AG04450 (cell line): ENCODE data around the gene CCDC51. TPM values are rescaled to one million over a fixed set of nuclear protein-coding genes. Genes with fewer than 3 reads are reported as not detected.

ENCODE experiments used
- CTCF ChIA-PET: fragments of 300-600, 350-600 bp; formaldehyde crosslinking; extraction: SDS; loops from one replicate; lab custom pipeline; 2022; ENCODE audit warnings: antibody characterized with exemption, inconsistent platforms; lab: Charles Lee
- POLR2A ChIA-PET: fragments of 350-600 bp; formaldehyde crosslinking; extraction: SDS; loops from one replicate; lab custom pipeline; 2021; ENCODE audit warnings: antibody characterized with exemption, inconsistent platforms; lab: Yijun Ruan, JAX
- DNase-seq: peaks from one replicate; pipeline ENCODE4 v3.0.0-alpha.2; 2011; ENCODE audit warnings: low read depth, low spot score
- H3K27ac ChIP-seq: one replicate; pipeline ENCODE4 v1.5.1; 2012; ENCODE audit warnings: low read depth, low read length, control low read depth
- H3K27me3 ChIP-seq: one replicate; pipeline ENCODE4 v1.6.0; 2012; ENCODE audit warnings: low read length; ENCODE audit not compliant: control insufficient read depth, insufficient read depth
- H3K4me3 ChIP-seq: 2 replicates; pipeline ENCODE4 v1.5.1; 2011; ENCODE audit warnings: mild to moderate bottlenecking, low read depth, low read length, control low read depth
- H3K9me3 ChIP-seq: 2 replicates; pipeline ENCODE4 v1.5.1; 2012; ENCODE audit warnings: low read length; ENCODE audit not compliant: control insufficient read depth, insufficient read depth
- polyA plus RNA-seq: library from polyadenylated mRNA; depleted of rRNA; stranded (reverse); fragments of >200 nt; gene quantifications from 2 replicates; pipeline ENCODE4 v1.2.3, GENCODE V29; 2011
- TF ChIP-seq, protein P1 (sequence below): IDR thresholded peaks from 2 replicates; pipeline ENCODE4 v1.5.1; 2011; ENCODE audit warnings: low read depth, low read length, control low read depth, inconsistent platforms

The CCDC51 gene
- polyA plus RNA-seq, 1 experiment: 9.5 TPM

DNA sequence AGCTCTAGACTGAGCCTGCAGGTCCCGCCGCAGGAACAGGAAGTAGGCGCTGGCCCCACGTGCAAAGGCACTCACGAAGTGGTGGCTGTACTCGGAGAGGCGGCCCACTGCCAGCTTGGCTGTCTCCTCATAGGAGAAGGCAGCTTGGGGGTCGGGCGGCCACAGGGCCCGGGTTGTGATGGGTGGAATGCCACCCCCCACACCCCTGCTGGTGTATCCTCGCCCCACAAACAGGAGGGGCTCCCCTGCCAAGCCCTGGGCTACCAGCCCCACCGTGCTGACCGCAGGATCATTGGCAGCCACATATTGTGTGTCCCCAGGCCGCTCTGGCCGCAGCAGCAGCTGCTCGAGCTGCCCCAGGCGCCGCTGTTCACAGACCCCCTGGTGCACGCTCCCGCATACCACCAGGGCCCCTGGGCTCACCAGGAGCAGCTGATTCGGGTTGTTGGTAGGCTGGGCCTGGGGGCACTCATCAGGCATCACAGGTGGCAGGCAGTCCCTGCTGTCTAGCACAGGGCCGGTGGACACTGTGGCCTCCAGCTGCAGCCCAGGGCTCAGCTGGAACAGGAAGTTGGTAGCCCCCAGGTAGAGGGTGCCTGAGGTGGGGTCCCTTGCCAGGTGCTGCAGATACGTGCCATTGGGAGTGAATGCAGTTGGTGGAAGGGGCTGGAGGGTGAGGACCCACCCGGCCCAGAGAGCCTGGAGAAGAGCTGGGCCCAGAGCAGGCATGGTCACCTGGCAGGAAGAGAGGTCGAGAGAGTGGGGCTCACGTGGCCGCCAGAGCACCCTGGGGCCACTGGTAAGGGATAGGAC is 15.8 kb downstream of the CCDC51 start:
- no peaks in the 10 kb centered on the region for H3K27me3 ChIP-seq
- no peak overlapping the region for H3K27ac ChIP-seq
- CTCF ChIA-PET: interaction anchor here (0.6 to 6.2 kb wide), 3 partner anchors 12 to 180 kb away, joined by 3 to 47 read pairs (median 11); no protein-coding TSS in a partner anchor
- TF ChIP-seq, protein P1, sequence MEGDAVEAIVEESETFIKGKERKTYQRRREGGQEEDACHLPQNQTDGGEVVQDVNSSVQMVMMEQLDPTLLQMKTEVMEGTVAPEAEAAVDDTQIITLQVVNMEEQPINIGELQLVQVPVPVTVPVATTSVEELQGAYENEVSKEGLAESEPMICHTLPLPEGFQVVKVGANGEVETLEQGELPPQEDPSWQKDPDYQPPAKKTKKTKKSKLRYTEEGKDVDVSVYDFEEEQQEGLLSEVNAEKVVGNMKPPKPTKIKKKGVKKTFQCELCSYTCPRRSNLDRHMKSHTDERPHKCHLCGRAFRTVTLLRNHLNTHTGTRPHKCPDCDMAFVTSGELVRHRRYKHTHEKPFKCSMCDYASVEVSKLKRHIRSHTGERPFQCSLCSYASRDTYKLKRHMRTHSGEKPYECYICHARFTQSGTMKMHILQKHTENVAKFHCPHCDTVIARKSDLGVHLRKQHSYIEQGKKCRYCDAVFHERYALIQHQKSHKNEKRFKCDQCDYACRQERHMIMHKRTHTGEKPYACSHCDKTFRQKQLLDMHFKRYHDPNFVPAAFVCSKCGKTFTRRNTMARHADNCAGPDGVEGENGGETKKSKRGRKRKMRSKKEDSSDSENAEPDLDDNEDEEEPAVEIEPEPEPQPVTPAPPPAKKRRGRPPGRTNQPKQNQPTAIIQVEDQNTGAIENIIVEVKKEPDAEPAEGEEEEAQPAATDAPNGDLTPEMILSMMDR: no peak
- DNase-seq: no peak
- no peak overlapping the region for H3K4me3 ChIP-seq
- H3K9me3 ChIP-seq: no peaks in the 10 kb centered on the region
- POLR2A ChIA-PET: no interaction called here

DNA sequence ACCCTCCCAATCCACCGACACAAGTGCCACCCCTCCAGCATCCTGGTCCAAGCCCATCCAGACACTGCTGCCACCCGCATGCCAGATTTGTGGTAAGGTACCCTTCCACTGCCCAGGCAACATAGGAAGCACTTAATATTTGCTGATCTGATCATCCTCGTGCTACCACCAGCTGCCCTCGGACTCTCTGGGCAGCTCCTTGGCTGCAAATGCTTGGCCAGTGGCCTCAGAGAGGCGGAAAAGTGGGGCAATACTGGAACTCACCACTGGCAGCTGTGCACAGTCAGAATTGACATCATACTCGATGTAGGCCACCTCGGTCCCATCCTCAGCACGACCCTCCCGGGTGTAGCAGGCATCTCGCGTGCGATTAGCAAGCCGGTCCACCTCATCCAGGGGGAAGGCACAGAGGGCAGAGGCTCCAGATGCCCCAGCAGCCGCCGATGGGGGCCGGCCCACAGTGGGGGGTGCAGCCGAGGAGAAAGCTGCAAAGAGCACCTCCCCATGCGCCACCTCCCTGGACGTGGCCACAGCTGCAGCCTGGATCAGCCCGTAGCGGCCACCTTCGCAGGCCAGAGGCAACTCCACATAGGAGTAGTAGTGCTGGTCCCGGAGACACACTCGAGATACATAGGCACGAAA is 16.6 kb downstream of the CCDC51 start:
- Histone ChIP-seq H3K27me3 (no peaks in the 10 kb centered on the region), H3K27ac (no peak overlapping the region), H3K4me3 (no peak overlapping the region), H3K9me3 (no peaks in the 10 kb centered on the region)
- DNase-seq: no peak
- CTCF ChIA-PET: interaction anchor here (0.6 to 6.2 kb wide), 3 partner anchors 13 to 179 kb away, joined by 3 to 47 read pairs (median 11); no protein-coding TSS in a partner anchor
- TF ChIP-seq, protein P1: no peak
- POLR2A ChIA-PET: no interaction called here

DNA sequence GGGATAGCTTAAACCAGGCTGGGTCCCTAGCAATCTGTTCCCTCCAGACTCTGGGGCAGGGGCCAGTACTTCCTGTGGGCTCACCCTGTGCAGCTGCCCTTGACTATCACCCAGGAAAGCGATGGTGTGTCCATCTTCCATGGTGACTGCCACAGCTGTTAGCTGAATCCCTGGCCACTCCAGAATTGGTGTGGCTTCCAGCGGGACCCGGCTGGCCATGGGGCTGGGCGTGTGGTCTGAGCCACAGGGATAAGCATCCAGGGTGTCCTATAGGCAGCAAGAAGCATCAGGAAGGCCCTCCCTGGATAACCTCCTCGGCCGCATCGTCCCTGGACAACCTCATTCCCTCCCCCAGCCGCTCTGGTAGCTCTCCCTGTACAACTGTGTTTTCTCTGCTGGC is 17.2 kb downstream of the CCDC51 start:
- Histone ChIP-seq H3K9me3 (no peaks in the 10 kb centered on the region), H3K27ac (no peak overlapping the region), H3K4me3 (no peak overlapping the region), H3K27me3 (no peaks in the 10 kb centered on the region)
- TF ChIP-seq, protein P1: no peak
- DNase-seq: no peak
- ChIA-PET CTCF (interaction anchor here (2.3 to 6.2 kb wide), 2 partner anchors 13 to 22 kb away, joined by 11 to 47 read pairs; no protein-coding TSS in a partner anchor), POLR2A (no interaction called here)

DNA sequence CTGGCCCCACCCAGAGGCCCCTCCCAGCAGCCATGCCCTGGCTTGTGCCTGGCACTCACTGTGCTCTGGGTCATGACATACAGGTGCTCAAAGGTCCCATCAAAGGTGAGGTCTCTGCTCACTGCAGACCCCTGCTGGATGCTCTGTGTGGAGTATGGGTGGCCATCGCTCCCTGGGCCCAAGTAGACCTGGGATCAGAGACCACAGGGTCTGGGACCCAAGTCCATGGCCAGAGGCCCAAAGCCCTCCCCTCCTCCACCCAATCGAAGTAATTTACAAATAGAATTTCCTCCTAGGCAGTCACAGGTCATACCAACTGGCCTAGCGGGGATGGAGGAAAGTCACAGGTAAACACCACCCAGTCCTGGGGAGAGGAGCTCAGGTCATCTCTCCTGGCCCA is 17.6 kb downstream of the CCDC51 start:
- no peak overlapping the region for H3K4me3 ChIP-seq
- H3K9me3 ChIP-seq: no peaks in the 10 kb centered on the region
- H3K27me3 ChIP-seq: no peaks in the 10 kb centered on the region
- H3K27ac ChIP-seq: no peak overlapping the region
- DNase-seq: no peak
- TF ChIP-seq, protein P1: no peak
- CTCF ChIA-PET: interaction anchor here (2.3 to 6.2 kb wide), 2 partner anchors 14 to 21 kb away, joined by 11 to 47 read pairs; no protein-coding TSS in a partner anchor
- POLR2A ChIA-PET: no interaction called here
